Liver (tissue), 9 donors: ENCODE results near the gene PIM1. TPM values are rescaled to one million over a fixed set of nuclear protein-coding genes. Genes with fewer than 3 reads are reported as not detected.
A peak's percentile ranks its signal among the peaks of the same experiment; 100 is the strongest.

Experiments used
- DNase-seq: peaks from one replicate; pipeline ENCODE4 v3.0.0-alpha.2; 2017; ENCODE audit warnings: low spot score
- H3K27ac ChIP-seq, 2 donors: one replicate each; pipeline ENCODE4 v1.7.0; 2013; ENCODE audit warnings: inconsistent platforms in 2 of 2, low read length in 2 of 2, control low read depth in 1 of 2, low read depth in 1 of 2, mild to moderate bottlenecking in 1 of 2
- H3K27me3 ChIP-seq, 4 donors: one replicate each; pipeline versions ENCODE4 v1.6.1 to v1.7.0; 2013; ENCODE audit warnings: low read length in 3 of 4, inconsistent platforms in 1 of 4, mild to moderate bottlenecking in 1 of 4, moderate library complexity in 1 of 4; ENCODE audit not compliant: control insufficient read depth in 4 of 4, insufficient read depth in 4 of 4
- H3K36me3 ChIP-seq, 4 donors: one replicate each; pipeline versions ENCODE4 v1.6.1 to v1.7.0; 2013; ENCODE audit warnings: low read length in 3 of 4, mild to moderate bottlenecking in 3 of 4, low read depth in 1 of 4, moderate library complexity in 1 of 4; ENCODE audit not compliant: control insufficient read depth in 4 of 4, insufficient read depth in 3 of 4
- H3K4me1 ChIP-seq, 4 donors: one replicate each; pipeline versions ENCODE4 v1.6.1 to v1.7.0; 2013; ENCODE audit warnings: low read length in 3 of 4, mild to moderate bottlenecking in 3 of 4, moderate library complexity in 1 of 4; ENCODE audit not compliant: control insufficient read depth in 4 of 4, insufficient read depth in 4 of 4
- H3K4me3 ChIP-seq, 3 donors: one replicate each; pipeline versions ENCODE4 v1.6.1 to v1.7.0; 2013; ENCODE audit warnings: low read length in 3 of 3, control low read depth in 1 of 3, low read depth in 1 of 3, mild to moderate bottlenecking in 1 of 3
- H3K9ac ChIP-seq, 2 donors: one replicate each; pipeline ENCODE4 v1.7.0; 2013; ENCODE audit warnings: low read length in 2 of 2, mild to moderate bottlenecking in 2 of 2, moderate library complexity in 2 of 2, control low read depth in 1 of 2, low read depth in 1 of 2
- H3K9me3 ChIP-seq, 4 donors: one replicate each; pipeline versions ENCODE4 v1.6.1 to v1.7.0; 2013; ENCODE audit warnings: low read length in 3 of 4; ENCODE audit not compliant: control insufficient read depth in 4 of 4
- ATF3 ChIP-seq: IDR thresholded peaks from 2 replicates; pipeline ENCODE4 v1.6.1; 2016; ENCODE audit warnings: antibody characterized with exemption
- CTCF ChIP-seq: fragments of 150-350 bp; IDR thresholded peaks from 2 replicates; pipeline ENCODE4 v1.5.1; 2017; ENCODE audit warnings: improper control_type of control experiment, low read depth, low read length; ENCODE audit not compliant: missing input control
- EGR1 ChIP-seq, 2 donors: IDR thresholded peaks; 2 replicates each; pipeline ENCODE4 v1.6.1; 2016 to 2018; ENCODE audit warnings: antibody characterized with exemption in 2 of 2, low read depth in 2 of 2
- FOXA1 ChIP-seq: IDR thresholded peaks from 2 replicates; pipeline ENCODE4 v1.6.1; 2016; ENCODE audit warnings: antibody characterized with exemption
- FOXA2 ChIP-seq: IDR thresholded peaks from 2 replicates; pipeline ENCODE4 v1.6.1; 2016; ENCODE audit warnings: antibody characterized with exemption
- GABPA ChIP-seq, 2 donors: IDR thresholded peaks in 1 of 2; conservative IDR thresholded peaks in 1 of 2; 2 replicates each; pipeline ENCODE4 v1.6.1; 2016; ENCODE audit warnings: antibody characterized with exemption in 2 of 2, mild to moderate bottlenecking in 1 of 2, moderate library complexity in 1 of 2
- HNF4A ChIP-seq, 2 donors: conservative IDR thresholded peaks; 2 replicates each; pipeline ENCODE4 v1.6.1; 2016; ENCODE audit warnings: antibody characterized with exemption in 2 of 2, mild to moderate bottlenecking in 2 of 2
- HNF4G ChIP-seq: IDR thresholded peaks from 2 replicates; pipeline ENCODE4 v1.6.1; 2016; ENCODE audit warnings: antibody characterized with exemption
- JUND ChIP-seq, 2 donors: IDR thresholded peaks; 2 replicates each; pipeline ENCODE4 v1.6.1; 2016; ENCODE audit warnings: antibody characterized with exemption in 2 of 2
- MAX ChIP-seq: IDR thresholded peaks from 2 replicates; pipeline ENCODE4 v1.6.1; 2016; ENCODE audit warnings: antibody characterized with exemption
- NR2F2 ChIP-seq: IDR thresholded peaks from 2 replicates; pipeline ENCODE4 v1.6.1; 2016; ENCODE audit warnings: antibody characterized with exemption
- RAD21 ChIP-seq, 2 donors: IDR thresholded peaks; 2 replicates each; pipeline ENCODE4 v1.6.1; 2016; ENCODE audit warnings: antibody characterized with exemption in 2 of 2, mild to moderate bottlenecking in 2 of 2
- REST ChIP-seq: IDR thresholded peaks from 2 replicates; pipeline ENCODE4 v1.6.1; 2016; ENCODE audit warnings: antibody characterized with exemption, mild to moderate bottlenecking
- RXRA ChIP-seq, 2 donors: IDR thresholded peaks; 2 replicates each; pipeline ENCODE4 v1.6.1; 2017 to 2018; ENCODE audit warnings: antibody characterized with exemption in 2 of 2, mild to moderate bottlenecking in 1 of 2
- SP1 ChIP-seq: IDR thresholded peaks from 2 replicates; pipeline ENCODE4 v1.6.1; 2018; ENCODE audit warnings: antibody characterized with exemption, mild to moderate bottlenecking
- TAF1 ChIP-seq: conservative IDR thresholded peaks from 2 replicates; pipeline ENCODE4 v1.6.1; 2016; ENCODE audit warnings: antibody characterized with exemption, mild to moderate bottlenecking
- YY1 ChIP-seq: IDR thresholded peaks from 2 replicates; pipeline ENCODE4 v1.6.1; 2016; ENCODE audit warnings: antibody characterized with exemption, mild to moderate bottlenecking
- ZBTB33 ChIP-seq: IDR thresholded peaks from 2 replicates; pipeline ENCODE4 v1.6.1; 2016; ENCODE audit warnings: antibody characterized with exemption
- WGBS: extraction: QIAGEN DNeasy Blood & Tissue Kit; methylation state at CpG from one replicate; pipeline ENCODE4 v1.1.7; 2013; 5-methylcytosine and 5-hydroxymethylcytosine counted together
- polyA plus RNA-seq, 2 donors: library from polyadenylated mRNA; stranded (reverse) in 1 of 2; unstranded in 1 of 2; fragments of 200-250 nt in 1 of 2; fragments of >200 nt in 1 of 2; fragmentation: Nextera tagmentation in 1 of 2; extraction: Ambion mirVana in 1 of 2; gene quantifications; one replicate each; pipeline versions ENCODE4 v1.2.1 to v1.2.3, GENCODE V29; 2013 to 2015
- total RNA-seq, 2 donors: library from RNA; depleted of rRNA; stranded (reverse); fragments of >200 nt; gene quantifications; one replicate each; pipeline ENCODE4 v1.2.3, GENCODE V29; 2014
- donor health status: healthy.
- donor health status: healthy.
- donor health status: healthy.
- donor health status: healthy.
- donor health status: healthy.

The PIM1 gene
- total and polyA plus RNA-seq, 4 donors = 5.5 to 141 (median 10.6) TPM

- Histone ChIP-seq H3K27me3 (no peaks in the 10 kb centered on the region), H3K4me3 (peak overlapping the region; percentile 35 to 97 (median 84)), H3K27ac (no peak overlapping the region), H3K9me3 (no peaks in the 10 kb centered on the region), H3K36me3 (peaks cover 18 to 31% (median 26%) of the 10 kb centered on the region in 4 donors), H3K4me1 (peaks cover 3 to 17% (median 6%) of the 10 kb centered on the region in 4 donors), H3K9ac (peak overlapping the region in 1 of 2 donors; percentile 51)
- WGBS = 90% methylated on average over 7 of the region's 7 CpGs
- no peak for DNase-seq
- no peak for TF ChIP-seq TAF1
- TF ChIP-seq ZBTB33 = no peak
- TF ChIP-seq YY1 = no peak
- no peak for TF ChIP-seq RAD21 (IDR thresholded peaks at IDR 0.05)
- no peak for TF ChIP-seq EGR1 (IDR thresholded peaks at IDR 0.05; ENCODE audit: low read depth in 2 of 2)
- no peak for TF ChIP-seq REST
- no peak for TF ChIP-seq GABPA (IDR thresholded peaks at IDR 0.05 in 1 of 2, conservative IDR thresholded peaks at IDR 0.05 in 1 of 2)
- no peak for TF ChIP-seq RXRA (IDR thresholded peaks at IDR 0.05)
- no peak for TF ChIP-seq JUND (IDR thresholded peaks at IDR 0.05)
- no peak for TF ChIP-seq MAX
- TF ChIP-seq SP1 = no peak
- no peak for TF ChIP-seq NR2F2
- TF ChIP-seq CTCF = no peak
- TF ChIP-seq FOXA2 = no peak
- TF ChIP-seq HNF4G = no peak
- TF ChIP-seq HNF4A (conservative IDR thresholded peaks at IDR 0.05) = no peak
- TF ChIP-seq FOXA1 = no peak
- TF ChIP-seq ATF3 = no peak
Measured at GRCh38 chr6:37172912-37173492, 3.0 kb downstream of the PIM1 start.
